Left colon (tissue), 2 donors: ENCODE data around the gene B4GALT6. TPM values are rescaled to one million over a fixed set of nuclear protein-coding genes. Genes with fewer than 3 reads are reported as not detected.
A peak's percentile ranks its signal among the peaks of the same experiment; 100 is the strongest.
"Not testable (repeated sequence)": the region's sequence is repeated elsewhere in the genome, so short reads cannot be mapped to it uniquely, and the experiment has no call there.

ENCODE experiments used
- ATAC-seq: fragments of 200-7000 bp; cut with Tn5 transposase; one replicate; pipeline ENCODE4 v1.9.1; 2020; ENCODE audit warnings: mild to moderate bottlenecking, moderate library complexity
- DNase-seq, 2 donors: peaks; one replicate each; pipeline ENCODE4 v3.0.0-alpha.2; 2020
- intact Hi-C, 2 donors: fragments of 100-400 bp; cut with DNase I in 1 of 2; cut with micrococcal nuclease in 1 of 2; formaldehyde crosslinking; loops; one replicate each; pipeline versions ENCODE4 v1.11.2 to v1.14.0; 2022; cut with DNase I, micrococcal nuclease
- long read RNA-seq: library from polyadenylated mRNA; unstranded; transcript quantifications from one replicate; pipeline ENCODE4 v2.0.0, GENCODE V29; 2021
- total RNA-seq, 2 donors: library from RNA; stranded (reverse); fragmentation: NEBNext Ultra II Directional; extraction: Animal tissue kit (Norgen Biotek cat#: 25700); gene quantifications; one replicate each; pipeline ENCODE4 v1.2.1, GENCODE V29; 2021
- donor health status: DM: no; HTN: no; CAD: no.
- donor health status: DM: yes; HTN: yes; CAD: no.

The B4GALT6 gene
- 1 to 10 TPM; 5.2 to 6.0 TPM for total RNA-seq
- long read RNA-seq, partial matches to known transcripts, result 0 of 2 reads
- long read RNA-seq, other reads (novel, unspliced or antisense), result 2 of 2 reads

- peak; percentile 46 to 48 for DNase-seq
Measured at GRCh38 chr18:31684279-31685096, at the start of gene B4GALT6. Gene B4GALT6, minus strand, starts transcription at chr18:31684581. Its CDS starts 155 bp downstream, at chr18:31684426.

GRCh38 chr18:31731628-31732027 is 47.2 kb upstream of the B4GALT6 start:
- DNase-seq, result no peak
- intact Hi-C loops, result no loop called here
- ATAC-seq, result no peak

More at GRCh38 chr18:31684279-31685096, at the start of gene B4GALT6:
- ATAC-seq, result peak; percentile 22
- intact Hi-C loops, result no loop called here

GRCh38 chr18:31729196-31729595 is 44.8 kb upstream of the B4GALT6 start:
- ATAC-seq, DNase-seq: not testable (repeated sequence)
- intact Hi-C loops, result loop anchor here in 1 of 2 donors (5.0 kb wide), 1 partner anchor 93 kb away; no protein-coding TSS in a partner anchor

GRCh38 chr18:31723990-31724711 is 39.8 kb upstream of the B4GALT6 start:
- DNase-seq (peak in 1 of 2 donors; percentile 20), ATAC-seq (peak; percentile 45)
- intact Hi-C loops, result loop anchor here in 1 of 2 donors (5.0 kb wide), 1 partner anchor 167 kb away; no protein-coding TSS in a partner anchor

GRCh38 chr18:31723639-31723989 is 39.2 kb upstream of the B4GALT6 start:
- DNase-seq, result no peak
- intact Hi-C loops, result loop anchor here in 1 of 2 donors (5.0 kb wide), 1 partner anchor 166 kb away; no protein-coding TSS in a partner anchor
- ATAC-seq, result peak; percentile 8

- intact Hi-C loops, result loop anchor here in 1 of 2 donors (5.0 kb wide), 1 partner anchor 165 kb away; no protein-coding TSS in a partner anchor
- DNase-seq, result peak; percentile 60 to 80
- peak; percentile 99 for ATAC-seq
Measured at GRCh38 chr18:31722369-31722957, 38.1 kb upstream of the B4GALT6 start.

GRCh38 chr18:31721601-31722000 is 37.2 kb upstream of the B4GALT6 start:
- intact Hi-C loops, result loop anchor here in 1 of 2 donors (5.0 kb wide), 1 partner anchor 164 kb away; no protein-coding TSS in a partner anchor
- DNase-seq, result no peak
- no peak for ATAC-seq

GRCh38 chr18:31720867-31721266 is 36.5 kb upstream of the B4GALT6 start:
- DNase-seq (no peak), ATAC-seq (no peak)
- intact Hi-C loops, result loop anchor here in 1 of 2 donors (5.0 kb wide), 1 partner anchor 164 kb away; no protein-coding TSS in a partner anchor

- DNase-seq, result no peak
- intact Hi-C loops, result loop anchor here in 1 of 2 donors (5.0 kb wide), 1 partner anchor 162 kb away; no protein-coding TSS in a partner anchor
Measured at GRCh38 chr18:31719363-31720006, 35.1 kb upstream of the B4GALT6 start.

GRCh38 chr18:31718386-31718785 is 34.0 kb upstream of the B4GALT6 start:
- intact Hi-C loops, result no loop called here
- DNase-seq (no peak), ATAC-seq (no peak)

More at GRCh38 chr18:31719363-31720006, 35.1 kb upstream of the B4GALT6 start:
- no peak for ATAC-seq

GRCh38 chr18:31716362-31716761 is 32.0 kb upstream of the B4GALT6 start:
- DNase-seq, result no peak
- ATAC-seq, result no peak
- intact Hi-C loops, result no loop called here

- intact Hi-C loops, result no loop called here
- no peak for ATAC-seq
- DNase-seq, result no peak
Measured at GRCh38 chr18:31711365-31712172, 27.2 kb upstream of the B4GALT6 start.

GRCh38 chr18:31710826-31711225 is 26.4 kb upstream of the B4GALT6 start:
- ATAC-seq, result no peak
- no peak for DNase-seq
- intact Hi-C loops, result no loop called here

- DNase-seq (no peak), ATAC-seq (no peak)
- intact Hi-C loops, result no loop called here
Measured at GRCh38 chr18:31707815-31708214, 23.4 kb upstream of the B4GALT6 start.

- intact Hi-C loops, result no loop called here
- ATAC-seq (no peak), DNase-seq (no peak)
Measured at GRCh38 chr18:31702449-31702848, 18.1 kb upstream of the B4GALT6 start.

GRCh38 chr18:31701744-31702143 is 17.4 kb upstream of the B4GALT6 start:
- DNase-seq (no peak), ATAC-seq (no peak)
- intact Hi-C loops, result no loop called here

GRCh38 chr18:31700990-31701389 is 16.6 kb upstream of the B4GALT6 start:
- ATAC-seq, result no peak
- no peak for DNase-seq
- intact Hi-C loops, result no loop called here
